Fibroblast of pulmonary artery (primary cell): ENCODE data around the gene OXER1.
A peak's percentile ranks its signal among the peaks of the same experiment; 100 is the strongest.

Experiments used
- DNase-seq: peaks from one replicate; pipeline ENCODE4 v3.0.0-alpha.2; 2010; ENCODE audit warnings: low read depth
- H3K4me3 ChIP-seq: replicated peaks from 2 replicates; pipeline ENCODE4 v1.5.1; 2011; ENCODE audit warnings: low read depth, mild to moderate bottlenecking, control low read depth, low read length, moderate library complexity
- CTCF ChIP-seq: IDR thresholded peaks from 2 replicates; pipeline ENCODE4 v1.5.1; 2011; ENCODE audit warnings: mild to moderate bottlenecking, control low read depth, low read length, inconsistent platforms; ENCODE audit errors: missing control alignments

The OXER1 gene

GRCh38 chr2:42771546-42772153, 7.7 kb upstream of the OXER1 start:
- TF ChIP-seq CTCF: no peak
- DNase-seq: no peak
- H3K4me3 ChIP-seq: no peak overlapping the region

GRCh38 chr2:42770288-42771131, 6.6 kb upstream of the OXER1 start:
- DNase-seq: peak; percentile 64
- no peak overlapping the region for H3K4me3 ChIP-seq
- TF ChIP-seq CTCF: peak; percentile 47

- DNase-seq: no peak
- no peak for TF ChIP-seq CTCF
- no peak overlapping the region for H3K4me3 ChIP-seq
These were observed 5.8 kb upstream of the OXER1 start for GRCh38 chr2:42769583-42770287.

- no peak for DNase-seq
- H3K4me3 ChIP-seq: no peak overlapping the region
- TF ChIP-seq CTCF: no peak
These were observed 4.8 kb upstream of the OXER1 start for GRCh38 chr2:42768706-42769256.

- no peak overlapping the region for H3K4me3 ChIP-seq
- no peak for TF ChIP-seq CTCF
- no peak for DNase-seq
These were observed 4.2 kb upstream of the OXER1 start for GRCh38 chr2:42767899-42768705.

- H3K4me3 ChIP-seq: no peak overlapping the region
- no peak for DNase-seq
- no peak for TF ChIP-seq CTCF
These were observed 3.4 kb upstream of the OXER1 start for GRCh38 chr2:42767080-42767898.
